GM23338 (cell line): ENCODE results near the gene FBL. TPM values are rescaled to one million over a fixed set of nuclear protein-coding genes. Genes with fewer than 3 reads are reported as not detected.

Experiments
- ATAC-seq: fragments of 200-7000 bp; cut with Tn5 transposase; 3 replicates; pipeline ENCODE4 v1.9.1; 2020
- DNase-seq: peaks from one replicate; pipeline ENCODE4 v3.0.0-alpha.2; 2015; ENCODE audit warnings: low spot score
- H2AFZ ChIP-seq: fragments of 200-600 bp; sonication (generic); 2 replicates; pipeline ENCODE4 v1.8.0; 2016; ENCODE audit warnings: antibody characterized with exemption, mild to moderate bottlenecking, moderate library complexity
- H3F3A ChIP-seq: fragments of 200-600 bp; sonication (generic); replicated peaks from 2 replicates; pipeline ENCODE4 v1.8.0; 2017; ENCODE audit warnings: antibody characterized with exemption, mixed run types, low read depth
- H3K27ac ChIP-seq: fragments of 200-600 bp; sonication (generic); 2 replicates; pipeline ENCODE4 v1.6.1; 2016; ENCODE audit warnings: low read depth
- H3K27me3 ChIP-seq: fragments of 200-600 bp; sonication (generic); 2 replicates; pipeline ENCODE4 v1.8.0; 2016; ENCODE audit warnings: mild to moderate bottlenecking, mixed run types, moderate library complexity; ENCODE audit not compliant: insufficient read depth
- H3K36me3 ChIP-seq: fragments of 200-600 bp; sonication (generic); 2 replicates; pipeline ENCODE4 v1.8.0; 2016; ENCODE audit warnings: mild to moderate bottlenecking; ENCODE audit not compliant: insufficient read depth
- H3K4me1 ChIP-seq: fragments of 200-600 bp; sonication (generic); 2 replicates; pipeline ENCODE4 v1.8.0; 2016; ENCODE audit warnings: mild to moderate bottlenecking, moderate library complexity; ENCODE audit not compliant: insufficient read depth
- H3K4me2 ChIP-seq: fragments of 200-600 bp; sonication (generic); 2 replicates; pipeline ENCODE4 v1.7.1; 2017; ENCODE audit warnings: mixed run types
- H3K4me3 ChIP-seq: fragments of 200-600 bp; sonication (generic); 2 replicates; pipeline ENCODE4 v1.6.1; 2016; ENCODE audit warnings: mixed run types
- H3K79me2 ChIP-seq: fragments of 200-600 bp; sonication (generic); replicated peaks from 2 replicates; pipeline ENCODE4 v1.8.0; 2017; ENCODE audit warnings: mild to moderate bottlenecking; ENCODE audit not compliant: insufficient read depth
- H3K9me2 ChIP-seq: fragments of 200-600 bp; sonication (generic); 2 replicates; pipeline ENCODE4 v1.8.0; 2017; ENCODE audit not compliant: insufficient read depth
- H4K20me1 ChIP-seq: fragments of 200-600 bp; sonication (generic); replicated peaks from 2 replicates; pipeline ENCODE4 v1.8.0; 2017; ENCODE audit warnings: mild to moderate bottlenecking; ENCODE audit not compliant: insufficient read depth
- H3K27ac Mint-ChIP-seq: 2 replicates; pipeline ENCODE4 v1.8.0; 2020; ENCODE audit warnings: inconsistent platforms, mild to moderate bottlenecking, moderate library complexity, mixed read lengths
- H3K27me3 Mint-ChIP-seq: 3 replicates; pipeline ENCODE4 v1.8.0; 2022; ENCODE audit warnings: low read depth, mild to moderate bottlenecking, moderate library complexity, mixed read lengths, inconsistent platforms; ENCODE audit not compliant: insufficient read depth, poor library complexity
- H3K36me3 Mint-ChIP-seq: 3 replicates; pipeline ENCODE4 v1.8.0; 2021; ENCODE audit warnings: low read depth, mild to moderate bottlenecking, inconsistent platforms, moderate library complexity, mixed read lengths
- H3K4me1 Mint-ChIP-seq: 3 replicates; pipeline ENCODE4 v1.8.0; 2020; ENCODE audit warnings: mild to moderate bottlenecking, inconsistent platforms, mixed read lengths
- H3K4me3 Mint-ChIP-seq: 3 replicates; pipeline ENCODE4 v1.8.0; 2021; ENCODE audit warnings: moderate library complexity, mild to moderate bottlenecking, inconsistent platforms, mixed read lengths
- H3K9me3 Mint-ChIP-seq: 3 replicates; pipeline ENCODE4 v1.8.0; 2020; ENCODE audit warnings: moderate library complexity, mild to moderate bottlenecking, inconsistent platforms, mixed read lengths
- CREB1 ChIP-seq: fragments of 250-450 bp; sonication (Bioruptor Pico); IDR thresholded peaks from 2 replicates; pipeline ENCODE4 v1.5.0; 2020; ENCODE audit warnings: low read depth, mild to moderate bottlenecking, moderate library complexity
- CTCF ChIP-seq, 2 experiments: fragments of 200-600 bp in 1 of 2; sonication (generic) in 1 of 2; conservative IDR thresholded peaks; 2 replicates each; pipeline versions ENCODE4 v1.5.1 to v1.6.1; 2016 to 2017; ENCODE audit warnings: antibody characterized with exemption in 2 of 2, low read depth in 2 of 2, mild to moderate bottlenecking in 2 of 2, moderate library complexity in 1 of 2
- ETS1 ChIP-seq: IDR thresholded peaks from 2 replicates; pipeline ENCODE4 v1.6.1; 2016; ENCODE audit warnings: antibody characterized with exemption
- EZH2 ChIP-seq: fragments of 200-600 bp; sonication (generic); IDR thresholded peaks from one replicate; pipeline ENCODE4 v1.8.0; 2017; ENCODE audit warnings: antibody characterized with exemption, mild to moderate bottlenecking, low read depth; ENCODE audit not compliant: unreplicated experiment
- EZH2phosphoT487 ChIP-seq: fragments of 200-600 bp; sonication (generic); IDR thresholded peaks from one replicate; pipeline ENCODE4 v1.8.1; 2018; ENCODE audit warnings: antibody characterized with exemption; ENCODE audit not compliant: unreplicated experiment
- JUNB ChIP-seq: IDR thresholded peaks from one replicate; pipeline ENCODE4 v1.6.1; 2016; ENCODE audit warnings: antibody characterized with exemption; ENCODE audit not compliant: unreplicated experiment
- NANOG ChIP-seq: IDR thresholded peaks from 2 replicates; pipeline ENCODE4 v1.6.1; 2016; ENCODE audit warnings: antibody characterized with exemption, borderline replicate concordance
- POLR2AphosphoS5 ChIP-seq: IDR thresholded peaks from 2 replicates; pipeline ENCODE4 v1.6.1; 2016; ENCODE audit warnings: antibody characterized with exemption, low read depth
- REST ChIP-seq: IDR thresholded peaks from one replicate; pipeline ENCODE4 v1.6.1; 2018; ENCODE audit warnings: antibody characterized with exemption; ENCODE audit not compliant: unreplicated experiment
- STAT1 ChIP-seq: IDR thresholded peaks from one replicate; pipeline ENCODE4 v1.6.1; 2016; ENCODE audit warnings: antibody characterized with exemption; ENCODE audit not compliant: unreplicated experiment
- ZNF114 ChIP-seq: fragments of 250-450 bp; sonication (Bioruptor Pico); IDR thresholded peaks from 2 replicates; pipeline ENCODE4 v1.5.0; 2020; ENCODE audit warnings: mild to moderate bottlenecking, moderate library complexity
- ZNF331 ChIP-seq: fragments of 250-450 bp; sonication (Bioruptor Pico); IDR thresholded peaks from 2 replicates; pipeline ENCODE4 v1.5.0; 2020; ENCODE audit warnings: low read depth, mild to moderate bottlenecking, moderate library complexity
- polyA plus RNA-seq: library from polyadenylated mRNA; unstranded; fragments of >200 nt; fragmentation: Nextera tagmentation; extraction: Ambion mirVana; gene quantifications from 2 replicates; pipeline ENCODE4 v1.2.1, GENCODE V29; 2016
- total RNA-seq: library from RNA; depleted of rRNA; stranded (reverse); fragments of >200 nt; shearing (Covaris generic); gene quantifications from 2 replicates; pipeline ENCODE4 v1.2.3, GENCODE V29; 2014

FBL gene
- total and polyA plus RNA-seq, 2 experiments from 2014 or later: 403 to 553 TPM

GRCh38 chr19:39819786-39820185, 26.4 kb downstream of the FBL start:
- DNase-seq (no peak), ATAC-seq (no peak)
- Histone ChIP-seq H3K79me2 (no peaks in the 10 kb centered on the region; the same call in 1 of the 2 replicates), H3F3A (no peaks in the 10 kb centered on the region), H3K27ac (no peak overlapping the region), H3K4me2 (no peak overlapping the region), H3K36me3 (no peaks in the 10 kb centered on the region), H3K27me3 (no peaks in the 10 kb centered on the region), H3K4me1 (peaks cover 4% of the 10 kb centered on the region), H3K9me2 (no peaks in the 10 kb centered on the region), H4K20me1 (no peaks in the 10 kb centered on the region; the same call in none of the 2 replicates), H2AFZ (no peak overlapping the region), H3K4me3 (no peak overlapping the region)
- no peak overlapping the region for H3K4me3 Mint-ChIP-seq
- no peaks in the 10 kb centered on the region for H3K27me3 Mint-ChIP-seq
- H3K36me3 Mint-ChIP-seq: no peaks in the 10 kb centered on the region; the same call in 2 of the 3 replicates
- no peaks in the 10 kb centered on the region for H3K4me1 Mint-ChIP-seq
- no peak overlapping the region for H3K27ac Mint-ChIP-seq
- H3K9me3 Mint-ChIP-seq: no peaks in the 10 kb centered on the region
- no peak for TF ChIP-seq ETS1
- no peak for TF ChIP-seq CREB1 (CRISPR knock-in tag)
- no peak for TF ChIP-seq ZNF331 (CRISPR knock-in tag)
- no peak for TF ChIP-seq EZH2phosphoT487
- no peak for TF ChIP-seq STAT1
- TF ChIP-seq CTCF (conservative IDR thresholded peaks at IDR 0.05; ENCODE audit: low read depth in 2 of 2): no peak
- no peak for TF ChIP-seq ZNF114 (CRISPR knock-in tag)
- TF ChIP-seq NANOG: no peak
- no peak for TF ChIP-seq REST

GRCh38 chr19:39818626-39819097, 27.5 kb downstream of the FBL start:
- Histone ChIP-seq H3F3A (no peaks in the 10 kb centered on the region), H3K36me3 (no peaks in the 10 kb centered on the region), H3K4me1 (peaks cover 1% of the 10 kb centered on the region), H3K9me2 (no peaks in the 10 kb centered on the region), H3K4me2 (no peak overlapping the region), H2AFZ (no peak overlapping the region), H4K20me1 (no peaks in the 10 kb centered on the region; the same call in none of the 2 replicates), H3K27me3 (no peaks in the 10 kb centered on the region), H3K27ac (no peak overlapping the region), H3K79me2 (no peaks in the 10 kb centered on the region; the same call in 1 of the 2 replicates), H3K4me3 (no peak overlapping the region)
- H3K4me1 Mint-ChIP-seq: no peaks in the 10 kb centered on the region
- ATAC-seq: no peak
- no peak overlapping the region for H3K27ac Mint-ChIP-seq
- no peaks in the 10 kb centered on the region for H3K27me3 Mint-ChIP-seq
- no peaks in the 10 kb centered on the region; the same call in 2 of the 3 replicates for H3K36me3 Mint-ChIP-seq
- H3K4me3 Mint-ChIP-seq: no peak overlapping the region
- H3K9me3 Mint-ChIP-seq: no peaks in the 10 kb centered on the region
- no peak for DNase-seq
- TF ChIP-seq CTCF (conservative IDR thresholded peaks at IDR 0.05; ENCODE audit: low read depth in 2 of 2): no peak
- TF ChIP-seq POLR2AphosphoS5: no peak
- TF ChIP-seq EZH2: no peak
- TF ChIP-seq CREB1 (CRISPR knock-in tag): no peak
- TF ChIP-seq JUNB: no peak
